NCI-H748 treated with DMSO at 0.1 percent for 48 hours (cell line): ENCODE data around the gene OMP.

ENCODE experiments used
- DNase-seq: peaks from one replicate; lab custom pipeline; 2025; lab: John Stamatoyannopoulos, UW

Gene OMP

GRCh38 chr11:77123591-77123990 is 21.0 kb downstream of the OMP start:
- DNase-seq = no peak

DNA sequence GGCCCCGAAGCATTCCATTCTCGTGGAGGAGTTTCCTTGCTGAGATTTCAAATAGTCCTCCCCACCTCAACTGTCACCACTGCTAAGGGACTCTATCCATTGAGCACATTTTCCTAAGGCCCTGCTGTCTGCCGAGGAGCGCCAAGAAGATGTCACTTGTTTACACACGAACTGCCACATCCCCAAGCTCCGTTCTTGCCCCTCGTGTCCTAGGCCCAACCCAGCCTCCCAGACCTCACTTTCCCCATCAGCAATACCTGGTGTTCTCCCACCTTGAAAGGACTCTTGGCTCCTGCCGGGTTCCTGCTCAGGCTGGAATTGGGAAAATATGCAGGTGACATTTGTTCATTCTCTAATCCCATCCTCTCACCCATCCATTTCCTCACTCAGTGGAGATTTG is 21.4 kb downstream of the OMP start:
- DNase-seq = no peak

- no peak for DNase-seq
These were observed 21.8 kb downstream of the OMP start for GRCh38 chr11:77124488-77124887.

DNA sequence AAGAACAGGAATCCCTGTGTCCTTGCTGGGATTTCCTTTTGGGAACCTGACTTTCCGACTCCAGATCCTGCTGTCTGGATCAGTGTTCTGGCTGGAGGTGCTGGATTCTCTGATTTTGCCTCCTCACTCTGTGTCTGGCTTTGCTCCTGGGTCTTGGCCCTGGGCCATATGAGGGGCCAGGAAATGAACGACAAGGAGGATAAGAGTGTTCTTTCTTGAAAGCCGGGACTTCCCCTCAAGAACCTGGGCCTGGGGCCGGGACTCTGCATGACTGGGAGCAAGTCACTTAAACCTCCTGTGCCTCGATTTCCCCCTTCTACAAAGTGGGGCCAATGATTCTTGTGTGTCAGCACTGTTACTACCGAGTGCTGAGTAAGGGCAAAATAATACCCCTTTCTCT is 22.6 kb downstream of the OMP start:
- DNase-seq = no peak

DNA sequence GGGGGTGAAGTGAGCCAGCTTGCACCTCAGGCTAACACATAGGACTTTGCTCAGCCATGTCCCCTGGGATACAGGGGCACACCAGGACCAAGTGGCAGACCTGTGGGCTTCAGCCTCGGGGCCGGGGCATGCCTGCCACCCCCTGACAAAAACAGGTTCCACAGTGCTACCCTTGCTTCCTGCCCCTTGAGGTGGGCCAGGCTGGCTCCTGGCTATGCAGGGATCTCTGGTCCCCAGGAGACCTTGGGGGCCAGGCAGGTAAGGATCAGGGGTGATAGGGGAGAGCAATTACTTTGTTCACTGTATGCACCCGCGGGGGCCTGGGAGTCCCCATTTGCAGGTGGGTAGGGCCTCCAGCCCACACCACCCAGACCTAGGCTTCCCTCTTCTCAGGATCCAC is 23.1 kb downstream of the OMP start:
- no peak for DNase-seq

DNA sequence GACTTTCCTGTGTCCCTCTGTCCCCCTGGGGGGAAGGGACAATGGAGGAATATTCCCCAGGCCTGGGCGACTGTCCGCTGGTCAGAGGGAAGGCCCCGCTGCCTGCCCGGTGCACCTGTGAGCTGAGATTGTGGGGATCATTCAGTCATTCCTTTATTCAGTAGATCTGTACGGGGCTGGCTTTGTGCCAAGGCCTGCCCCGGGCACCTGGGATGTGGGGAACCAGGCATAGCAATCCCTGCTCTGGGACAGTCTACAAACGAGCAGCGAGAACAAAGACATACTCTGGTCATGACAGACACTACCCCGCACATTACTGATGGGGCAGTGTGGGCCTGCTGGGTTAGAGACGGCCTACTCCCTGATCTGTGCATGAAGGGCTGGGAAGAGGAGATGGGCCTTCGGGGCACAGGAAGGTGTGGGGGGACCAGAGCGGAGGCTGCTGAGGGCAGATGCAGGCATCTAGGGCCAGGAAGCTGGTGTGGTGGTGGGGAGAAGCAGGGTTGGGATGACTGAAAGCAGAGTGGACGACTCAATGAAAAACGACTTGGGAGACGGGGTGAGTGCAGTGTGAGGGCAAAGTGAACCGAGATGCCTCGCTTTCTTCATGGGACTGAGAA is 23.6 kb downstream of the OMP start:
- DNase-seq = no peak

GRCh38 chr11:77126861-77127234 is 24.2 kb downstream of the OMP start:
- no peak for DNase-seq

GRCh38 chr11:77127235-77127911 is 24.7 kb downstream of the OMP start:
- peak; percentile 3 for DNase-seq

- DNase-seq = no peak
These were observed 25.5 kb downstream of the OMP start, which contains the start of gene MYO7A for GRCh38 chr11:77127920-77128691. MYO7A (plus strand) TSS chr11:77128246; CDS start chr11:77130635, 2,389 bp downstream.

- DNase-seq = no peak
These were observed 26.6 kb downstream of the OMP start for GRCh38 chr11:77129069-77129841.

DNA sequence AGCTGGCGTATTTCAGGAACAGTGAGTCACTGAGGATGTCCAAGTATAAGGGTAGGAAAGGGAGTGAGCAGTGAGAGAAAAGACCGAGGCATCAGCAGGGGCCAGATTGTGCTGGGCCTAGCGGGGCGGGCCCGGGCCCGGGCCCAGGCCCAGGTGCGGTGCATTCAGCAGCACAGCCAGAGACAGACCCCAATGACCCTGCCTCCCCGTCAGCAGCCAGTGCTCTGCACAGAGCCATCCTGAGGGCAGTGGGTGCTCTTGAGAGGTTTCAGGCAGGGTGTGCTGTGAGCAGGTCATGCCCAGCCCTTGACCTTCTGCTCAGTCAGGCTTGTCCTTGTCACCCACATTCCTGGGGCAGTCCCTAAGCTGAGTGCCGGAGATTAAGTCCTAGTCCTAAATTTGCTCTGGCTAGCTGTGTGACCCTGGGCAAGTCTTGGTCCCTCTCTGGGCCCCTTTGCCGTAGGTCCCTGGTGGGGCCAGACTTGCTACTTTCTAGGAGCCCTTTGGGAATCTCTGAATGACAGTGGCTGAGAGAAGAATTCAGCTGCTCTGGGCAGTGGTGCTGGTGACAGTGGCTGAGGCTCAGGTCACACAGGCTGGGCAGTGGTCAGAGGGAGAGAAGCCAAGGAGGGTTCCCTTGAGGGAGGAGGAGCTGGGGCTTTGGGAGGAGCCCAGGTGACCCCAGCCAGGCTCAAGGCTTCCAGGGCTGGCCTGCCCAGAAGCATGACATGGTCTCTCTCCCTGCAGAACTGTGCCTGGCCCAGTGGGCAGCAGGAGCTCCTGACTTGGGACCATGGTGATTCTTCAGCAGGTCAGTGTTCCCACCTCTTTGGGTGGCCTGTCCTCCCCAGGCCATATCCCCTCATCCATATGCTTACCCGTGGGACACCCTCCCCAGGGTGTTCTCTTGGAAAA is 27.5 kb downstream of the OMP start:
- DNase-seq = no peak

- DNase-seq = no peak
These were observed 28.3 kb downstream of the OMP start for GRCh38 chr11:77130763-77131513.

DNA sequence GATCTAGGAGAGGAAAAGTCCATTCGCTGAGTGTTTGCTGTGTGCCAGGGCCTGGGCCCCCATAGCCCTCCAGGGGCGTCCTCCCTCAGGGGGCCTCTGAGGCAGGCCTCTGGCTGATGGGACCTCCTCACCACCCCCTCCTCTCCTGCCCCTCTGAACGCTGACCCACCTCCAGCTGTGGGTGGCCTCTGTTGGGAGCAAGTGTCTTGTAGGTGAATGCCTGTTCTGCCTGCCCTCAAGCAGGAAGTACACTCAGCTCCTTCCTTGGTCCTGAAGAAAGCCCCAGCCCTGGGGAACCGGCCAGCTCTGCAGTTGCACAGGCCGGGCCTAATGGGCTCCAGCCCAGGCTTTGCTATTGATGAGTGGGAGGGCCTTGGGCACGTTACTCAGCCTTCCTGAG is 28.9 kb downstream of the OMP start:
- no peak for DNase-seq

DNA sequence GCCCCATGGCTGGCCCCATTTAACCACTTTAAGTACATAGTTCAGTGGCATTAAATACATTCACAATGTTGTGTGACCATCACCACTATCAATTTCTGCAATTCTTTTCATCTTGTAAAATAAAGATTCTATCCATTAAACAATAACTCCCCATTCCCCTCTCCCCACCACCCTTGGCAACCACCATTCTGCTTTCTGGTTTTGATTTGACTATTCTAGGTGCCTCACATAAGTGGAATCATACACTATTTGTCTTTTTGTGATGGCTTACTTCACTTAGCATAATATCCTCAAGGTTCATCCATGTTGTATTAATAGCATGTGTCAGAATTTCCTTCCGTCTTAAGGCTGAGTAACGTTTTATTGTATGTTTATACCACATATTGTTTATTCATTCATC is 32.4 kb downstream of the OMP start:
- no peak for DNase-seq

GRCh38 chr11:77136074-77136473 is 33.4 kb downstream of the OMP start:
- no peak for DNase-seq

DNA sequence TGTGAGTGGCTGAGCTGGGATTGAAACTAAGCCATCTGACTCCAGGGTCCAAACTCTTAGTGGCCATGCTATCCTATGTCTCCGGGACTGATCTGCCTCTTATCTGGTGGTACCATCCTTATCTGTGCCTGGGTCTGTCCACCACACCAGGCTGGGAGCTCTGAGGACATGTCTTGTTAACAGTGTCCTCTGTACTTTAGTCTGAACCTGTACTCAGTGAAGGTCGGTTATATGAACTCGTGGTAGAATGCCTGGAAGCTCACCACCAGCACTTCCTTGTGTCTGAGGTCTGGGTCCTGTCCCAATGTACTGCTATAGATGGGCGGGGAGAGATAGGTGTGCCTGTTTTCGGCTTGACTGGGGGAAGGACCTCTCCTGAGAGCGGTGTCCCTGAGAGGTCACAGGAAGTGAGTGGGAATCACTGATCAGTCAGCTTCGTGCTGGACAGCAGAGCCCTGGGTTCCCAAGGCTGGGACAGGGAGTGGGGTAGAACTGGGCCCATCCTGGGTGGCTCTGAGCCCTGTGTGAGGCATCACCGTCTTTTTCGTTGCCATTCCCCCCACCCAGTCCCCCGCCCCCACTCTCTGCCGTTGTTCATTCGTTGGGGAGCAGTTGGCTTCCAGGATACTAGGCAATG is 34.3 kb downstream of the OMP start:
- DNase-seq = no peak

DNA sequence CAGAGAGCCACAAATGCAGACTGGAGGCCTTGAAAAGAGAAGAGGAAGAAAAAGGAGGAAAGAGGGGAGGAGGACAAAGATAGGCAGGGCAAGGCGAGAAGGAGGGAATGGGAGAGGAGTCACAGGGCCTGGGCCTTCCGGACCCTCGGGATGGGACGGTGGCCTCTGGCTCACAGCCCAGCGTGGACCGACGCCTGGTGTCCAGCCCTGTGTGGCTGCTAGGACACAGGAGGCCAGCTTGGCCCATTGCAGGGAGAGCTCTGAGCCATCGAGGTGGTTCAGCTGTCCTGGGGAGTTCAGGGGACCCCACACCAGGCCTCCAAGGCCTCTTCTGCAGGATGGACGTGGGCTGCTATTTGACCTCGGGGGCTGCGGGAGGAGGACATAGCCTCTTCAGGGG is 34.8 kb downstream of the OMP start:
- DNase-seq = no peak

GRCh38 chr11:77138106-77138649 is 35.5 kb downstream of the OMP start:
- DNase-seq = no peak

DNA sequence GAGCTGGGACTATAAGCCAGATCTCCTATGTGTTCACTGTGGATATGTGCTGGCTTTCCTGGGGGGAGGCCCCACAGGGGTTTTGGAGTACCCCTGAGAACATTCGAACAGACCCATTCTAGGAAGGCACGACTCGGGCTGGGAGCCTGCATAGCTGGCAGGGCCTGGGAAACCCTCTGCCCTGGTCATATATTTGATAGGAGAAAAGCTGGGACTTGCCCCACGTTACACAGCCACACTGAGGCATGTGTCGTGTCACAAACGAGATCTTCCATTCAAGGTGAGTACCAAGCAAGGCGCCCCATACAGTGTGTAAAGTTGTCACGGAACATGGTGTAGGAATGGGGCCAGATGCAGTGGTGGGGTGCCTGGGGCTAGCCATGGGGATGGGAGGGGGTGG is 36.6 kb downstream of the OMP start:
- DNase-seq = no peak
